ENCODE measurements around the gene GID8. TPM values are rescaled to one million over a fixed set of nuclear protein-coding genes. Genes with fewer than 3 reads are reported as not detected.

GID8 gene
- total RNA-seq, 4 donors from 2014 or later, result 39.6 to 59.3 (median 44.2) TPM

DNA sequence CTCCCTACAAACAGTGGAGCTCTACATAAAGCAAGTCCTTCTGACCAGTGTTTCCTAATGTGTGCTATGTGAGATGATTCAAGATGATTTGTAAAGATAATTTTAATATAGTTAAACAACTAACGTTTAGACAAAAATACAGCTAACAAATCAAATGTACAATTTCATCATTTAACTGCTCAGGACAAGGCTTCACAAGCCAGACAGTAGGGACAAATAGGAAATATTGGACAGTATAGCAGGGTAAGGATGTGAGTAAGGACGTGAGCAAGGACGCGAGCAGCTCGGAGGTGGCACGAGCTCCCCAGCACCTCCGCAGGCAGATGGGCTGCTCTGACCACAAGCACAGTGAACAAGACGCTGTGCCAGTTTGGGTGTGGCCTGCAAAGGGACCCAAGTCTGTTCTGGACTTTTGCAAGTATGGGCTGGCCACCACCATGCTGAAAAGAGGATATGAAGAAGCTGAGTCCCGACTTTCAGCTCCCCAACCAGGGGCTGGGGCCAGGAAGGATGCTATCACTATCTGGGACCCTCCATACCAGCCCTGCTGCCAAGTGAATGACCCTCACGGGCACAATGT, 26.2 kb upstream of the GID8 start:
- WGBS, 2 donors, result 77 to 81% methylated on average over 10 of the region's 10 CpGs
- no peak for TF ChIP-seq CTCF (IDR thresholded peaks at IDR 0.05)
- no peak for TF ChIP-seq POLR2A (IDR thresholded peaks at IDR 0.05)
- DNase-seq (ENCODE audit: low spot score in 2 of 2), result no peak
- intact Hi-C loops (cut with DNase I; ENCODE audit: low total_unique reads), result no loop called here
- H3K4me3 ChIP-seq (ENCODE audit: low read depth, poor library complexity, severe bottlenecking), result no peak overlapping the region

DNA sequence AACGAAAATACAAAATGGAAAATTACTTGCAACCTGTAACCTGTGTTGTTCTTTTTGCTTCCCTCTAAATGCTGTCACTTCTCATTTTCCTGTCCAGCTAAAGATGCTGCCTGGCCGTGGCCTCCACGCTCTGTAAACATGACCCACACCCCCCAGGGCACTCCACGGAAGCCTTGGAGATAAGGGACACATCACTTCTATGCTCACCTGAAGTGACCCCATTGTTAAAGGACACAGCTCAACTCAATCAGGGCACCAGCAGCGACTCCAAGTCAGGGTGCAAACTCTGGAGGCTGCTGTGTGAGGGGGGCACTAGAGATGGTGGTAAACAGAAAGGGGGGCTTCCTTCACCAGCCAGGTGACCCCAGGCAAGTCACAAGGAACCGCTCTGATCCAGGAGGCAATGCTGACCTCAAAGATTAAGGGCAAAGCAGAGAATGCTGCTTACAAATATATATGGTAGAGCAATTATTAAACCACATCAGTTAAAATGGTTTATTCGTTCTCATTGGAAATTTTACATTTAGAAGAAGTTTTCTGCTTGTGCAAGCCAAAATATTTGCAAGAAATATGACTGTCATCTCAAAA, 24.8 kb upstream of the GID8 start:
- 86 to 88% methylated on average over 7 of the region's 7 CpGs for WGBS, 2 donors
- intact Hi-C loops (cut with DNase I; ENCODE audit: low total_unique reads), result no loop called here
- no peak overlapping the region for H3K4me3 ChIP-seq (ENCODE audit: low read depth, poor library complexity, severe bottlenecking)
- TF ChIP-seq CTCF (IDR thresholded peaks at IDR 0.05) (no peak), POLR2A (IDR thresholded peaks at IDR 0.05) (no peak)
- no peak for DNase-seq (ENCODE audit: low spot score in 2 of 2)

- TF ChIP-seq POLR2A (IDR thresholded peaks at IDR 0.05) (no peak), CTCF (IDR thresholded peaks at IDR 0.05) (no peak)
- intact Hi-C loops (cut with DNase I; ENCODE audit: low total_unique reads), result no loop called here
- whole genome bisulfite sequencing, 2 donors, result 84 to 85% methylated on average over 9 of the region's 9 CpGs
- DNase-seq (ENCODE audit: low spot score in 2 of 2), result no peak
- no peak overlapping the region for H3K4me3 ChIP-seq (ENCODE audit: low read depth, poor library complexity, severe bottlenecking)
Measured at GRCh38 chr20:62914436-62914835, 23.5 kb upstream of the GID8 start.

GRCh38 chr20:62914970-62915457, 22.9 kb upstream of the GID8 start:
- WGBS, 2 donors, result 48 to 52% methylated on average over 8 of the region's 8 CpGs
- intact Hi-C loops (cut with DNase I; ENCODE audit: low total_unique reads), result no loop called here
- no peak overlapping the region for H3K4me3 ChIP-seq (ENCODE audit: low read depth, poor library complexity, severe bottlenecking)
- TF ChIP-seq POLR2A (IDR thresholded peaks at IDR 0.05) (no peak), CTCF (IDR thresholded peaks at IDR 0.05) (no peak)
- no peak for DNase-seq (ENCODE audit: low spot score in 2 of 2)

DNA sequence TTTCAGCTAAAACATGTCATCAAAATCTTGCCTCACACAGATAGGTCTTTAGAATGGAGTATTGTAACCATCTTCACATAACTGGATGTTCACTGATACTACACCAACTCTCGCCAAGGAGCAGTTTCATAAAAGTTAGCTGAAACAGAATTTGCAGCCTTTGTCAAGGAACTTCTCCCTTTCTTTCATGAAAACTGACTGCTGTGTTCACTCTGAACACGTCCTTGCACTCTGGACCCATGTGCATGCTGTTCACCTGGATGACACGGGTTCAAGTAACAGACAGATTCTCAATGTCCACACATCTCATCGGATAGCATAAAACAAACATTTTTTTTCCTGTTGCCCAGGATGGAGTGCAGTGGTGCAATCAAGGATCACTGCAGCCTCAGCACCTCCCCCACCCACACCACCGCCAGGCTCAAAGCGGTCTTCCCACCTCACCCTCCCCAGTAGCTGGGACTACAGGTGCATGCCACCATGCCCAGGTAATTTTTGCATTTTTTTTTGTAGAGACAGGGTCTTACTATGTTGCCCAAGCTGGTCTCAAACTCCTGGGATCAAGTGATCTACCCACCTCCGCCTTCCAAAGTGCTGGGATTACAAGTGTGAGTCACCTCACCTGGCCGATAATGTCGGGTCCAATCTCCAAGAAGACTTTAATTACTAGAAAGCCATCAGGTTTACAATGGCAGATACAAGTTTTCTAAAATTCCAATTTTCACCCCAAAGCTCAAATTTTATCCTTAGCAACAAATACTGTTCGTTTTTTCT, 21.1 kb upstream of the GID8 start:
- no peak for DNase-seq (ENCODE audit: low spot score in 2 of 2)
- intact Hi-C loops (cut with DNase I; ENCODE audit: low total_unique reads), result no loop called here

More for the DNA sequence above, 21.1 kb upstream of the GID8 start:
- TF ChIP-seq CTCF (IDR thresholded peaks at IDR 0.05) (no peak), POLR2A (IDR thresholded peaks at IDR 0.05) (no peak)
- no peak overlapping the region for H3K4me3 ChIP-seq (ENCODE audit: low read depth, poor library complexity, severe bottlenecking)
- 74 to 81% methylated on average over 10 of the region's 10 CpGs for WGBS, 2 donors
